GM23338 (cell line): Measurements from ENCODE around the gene SSH3. TPM values are rescaled to one million over a fixed set of nuclear protein-coding genes. Genes with fewer than 3 reads are reported as not detected.

Source experiments
- ATAC-seq: fragments of 200-7000 bp; cut with Tn5 transposase; 3 replicates; pipeline ENCODE4 v1.9.1; 2020
- DNase-seq: peaks from one replicate; pipeline ENCODE4 v3.0.0-alpha.2; 2015; ENCODE audit warnings: low spot score
- H2AFZ ChIP-seq: fragments of 200-600 bp; sonication (generic); 2 replicates; pipeline ENCODE4 v1.8.0; 2016; ENCODE audit warnings: antibody characterized with exemption, mild to moderate bottlenecking, moderate library complexity
- H3F3A ChIP-seq: fragments of 200-600 bp; sonication (generic); replicated peaks from 2 replicates; pipeline ENCODE4 v1.8.0; 2017; ENCODE audit warnings: antibody characterized with exemption, mixed run types, low read depth
- H3K27ac ChIP-seq: fragments of 200-600 bp; sonication (generic); 2 replicates; pipeline ENCODE4 v1.6.1; 2016; ENCODE audit warnings: low read depth
- H3K27me3 ChIP-seq: fragments of 200-600 bp; sonication (generic); 2 replicates; pipeline ENCODE4 v1.8.0; 2016; ENCODE audit warnings: mild to moderate bottlenecking, mixed run types, moderate library complexity; ENCODE audit not compliant: insufficient read depth
- H3K36me3 ChIP-seq: fragments of 200-600 bp; sonication (generic); 2 replicates; pipeline ENCODE4 v1.8.0; 2016; ENCODE audit warnings: mild to moderate bottlenecking; ENCODE audit not compliant: insufficient read depth
- H3K4me1 ChIP-seq: fragments of 200-600 bp; sonication (generic); 2 replicates; pipeline ENCODE4 v1.8.0; 2016; ENCODE audit warnings: mild to moderate bottlenecking, moderate library complexity; ENCODE audit not compliant: insufficient read depth
- H3K4me2 ChIP-seq: fragments of 200-600 bp; sonication (generic); 2 replicates; pipeline ENCODE4 v1.7.1; 2017; ENCODE audit warnings: mixed run types
- H3K4me3 ChIP-seq: fragments of 200-600 bp; sonication (generic); 2 replicates; pipeline ENCODE4 v1.6.1; 2016; ENCODE audit warnings: mixed run types
- H3K79me2 ChIP-seq: fragments of 200-600 bp; sonication (generic); replicated peaks from 2 replicates; pipeline ENCODE4 v1.8.0; 2017; ENCODE audit warnings: mild to moderate bottlenecking; ENCODE audit not compliant: insufficient read depth
- H3K9me2 ChIP-seq: fragments of 200-600 bp; sonication (generic); 2 replicates; pipeline ENCODE4 v1.8.0; 2017; ENCODE audit not compliant: insufficient read depth
- H4K20me1 ChIP-seq: fragments of 200-600 bp; sonication (generic); replicated peaks from 2 replicates; pipeline ENCODE4 v1.8.0; 2017; ENCODE audit warnings: mild to moderate bottlenecking; ENCODE audit not compliant: insufficient read depth
- H3K27ac Mint-ChIP-seq: 2 replicates; pipeline ENCODE4 v1.8.0; 2020; ENCODE audit warnings: inconsistent platforms, mild to moderate bottlenecking, moderate library complexity, mixed read lengths
- H3K27me3 Mint-ChIP-seq: 3 replicates; pipeline ENCODE4 v1.8.0; 2022; ENCODE audit warnings: low read depth, mild to moderate bottlenecking, moderate library complexity, mixed read lengths, inconsistent platforms; ENCODE audit not compliant: insufficient read depth, poor library complexity
- H3K36me3 Mint-ChIP-seq: 3 replicates; pipeline ENCODE4 v1.8.0; 2021; ENCODE audit warnings: low read depth, mild to moderate bottlenecking, inconsistent platforms, moderate library complexity, mixed read lengths
- H3K4me1 Mint-ChIP-seq: 3 replicates; pipeline ENCODE4 v1.8.0; 2020; ENCODE audit warnings: mild to moderate bottlenecking, inconsistent platforms, mixed read lengths
- H3K4me3 Mint-ChIP-seq: 3 replicates; pipeline ENCODE4 v1.8.0; 2021; ENCODE audit warnings: moderate library complexity, mild to moderate bottlenecking, inconsistent platforms, mixed read lengths
- H3K9me3 Mint-ChIP-seq: 3 replicates; pipeline ENCODE4 v1.8.0; 2020; ENCODE audit warnings: moderate library complexity, mild to moderate bottlenecking, inconsistent platforms, mixed read lengths
- CREB1 ChIP-seq: fragments of 250-450 bp; sonication (Bioruptor Pico); IDR thresholded peaks from 2 replicates; pipeline ENCODE4 v1.5.0; 2020; ENCODE audit warnings: low read depth, mild to moderate bottlenecking, moderate library complexity
- ETS1 ChIP-seq: IDR thresholded peaks from 2 replicates; pipeline ENCODE4 v1.6.1; 2016; ENCODE audit warnings: antibody characterized with exemption
- EZH2 ChIP-seq: fragments of 200-600 bp; sonication (generic); IDR thresholded peaks from one replicate; pipeline ENCODE4 v1.8.0; 2017; ENCODE audit warnings: antibody characterized with exemption, mild to moderate bottlenecking, low read depth; ENCODE audit not compliant: unreplicated experiment
- EZH2phosphoT487 ChIP-seq: fragments of 200-600 bp; sonication (generic); IDR thresholded peaks from one replicate; pipeline ENCODE4 v1.8.1; 2018; ENCODE audit warnings: antibody characterized with exemption; ENCODE audit not compliant: unreplicated experiment
- JUNB ChIP-seq: IDR thresholded peaks from one replicate; pipeline ENCODE4 v1.6.1; 2016; ENCODE audit warnings: antibody characterized with exemption; ENCODE audit not compliant: unreplicated experiment
- POLR2AphosphoS5 ChIP-seq: IDR thresholded peaks from 2 replicates; pipeline ENCODE4 v1.6.1; 2016; ENCODE audit warnings: antibody characterized with exemption, low read depth
- REST ChIP-seq: IDR thresholded peaks from one replicate; pipeline ENCODE4 v1.6.1; 2018; ENCODE audit warnings: antibody characterized with exemption; ENCODE audit not compliant: unreplicated experiment
- STAT1 ChIP-seq: IDR thresholded peaks from one replicate; pipeline ENCODE4 v1.6.1; 2016; ENCODE audit warnings: antibody characterized with exemption; ENCODE audit not compliant: unreplicated experiment
- polyA plus RNA-seq: library from polyadenylated mRNA; unstranded; fragments of >200 nt; fragmentation: Nextera tagmentation; extraction: Ambion mirVana; gene quantifications from 2 replicates; pipeline ENCODE4 v1.2.1, GENCODE V29; 2016
- total RNA-seq: library from RNA; depleted of rRNA; stranded (reverse); fragments of >200 nt; shearing (Covaris generic); gene quantifications from 2 replicates; pipeline ENCODE4 v1.2.3, GENCODE V29; 2014

The SSH3 gene
- total and polyA plus RNA-seq, 2 experiments from 2014 or later = 17.8 to 40.0 TPM

DNA sequence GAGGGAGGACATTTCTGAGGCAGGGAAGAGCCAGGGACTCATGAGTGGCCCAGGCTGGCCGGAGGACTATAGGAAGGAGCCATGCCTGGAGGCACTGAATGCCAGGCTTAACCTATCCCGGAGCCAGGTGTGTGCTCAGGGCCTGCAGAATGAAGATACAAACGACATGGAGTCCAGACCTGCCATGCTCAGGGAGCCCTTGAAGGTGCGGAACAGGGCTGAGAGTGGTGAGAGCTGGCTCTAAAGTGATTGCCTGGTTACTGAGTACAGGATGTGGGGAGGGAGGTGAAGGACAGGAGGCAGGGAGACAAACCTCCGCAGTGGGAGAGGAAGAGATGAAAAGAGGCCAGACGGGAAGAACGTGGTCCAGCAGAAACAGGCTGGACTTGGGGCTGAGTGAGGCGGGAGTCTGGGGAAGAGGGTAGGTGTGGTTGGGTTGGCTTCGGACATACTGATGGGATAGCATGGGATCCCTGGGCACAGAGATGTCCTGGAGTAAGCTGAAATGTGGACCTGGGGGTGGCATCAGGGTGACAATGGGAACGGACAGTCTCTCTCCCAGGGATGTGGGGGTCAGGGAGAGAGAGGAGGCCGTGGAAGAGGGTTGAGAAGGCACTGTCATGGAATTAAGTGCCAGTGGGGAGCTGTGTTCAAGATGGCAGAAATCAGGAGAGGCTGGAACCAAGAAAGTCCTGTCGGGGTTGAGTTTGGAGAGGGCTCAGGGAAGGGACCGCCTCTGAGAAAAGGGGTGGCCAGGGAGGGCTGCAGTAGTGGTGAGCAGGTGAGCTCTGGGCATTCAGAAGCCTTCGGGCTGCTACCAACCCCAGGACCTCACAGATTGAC is 15.8 kb upstream of the SSH3 start:
- TF ChIP-seq JUNB (no peak), ETS1 (no peak), STAT1 (no peak), EZH2 (no peak), CREB1 (CRISPR knock-in tag) (no peak), POLR2AphosphoS5 (0 out of 2 replicates have a peak, but pooled peaks have one; percentile 5)
- Histone ChIP-seq H3K4me3 (peak overlapping the region; percentile 91), H3K4me1 (peaks cover 10% of the 10 kb centered on the region), H3K27ac (peak overlapping the region; percentile 96), H2AFZ (no peak overlapping the region), H3K27me3 (no peaks in the 10 kb centered on the region), H3F3A (0 out of 2 replicates have a peak, but pooled peaks cover 13% of the 10 kb centered on the region), H3K36me3 (peaks cover 7% of the 10 kb centered on the region), H3K4me2 (peak overlapping the region; percentile 94), H4K20me1 (no peaks in the 10 kb centered on the region), H3K79me2 (no peaks in the 10 kb centered on the region), H3K9me2 (no peaks in the 10 kb centered on the region)
- H3K27me3 Mint-ChIP-seq = peaks cover 19% of the 10 kb centered on the region
- peaks cover 17% of the 10 kb centered on the region for H3K4me1 Mint-ChIP-seq
- peak overlapping the region; percentile 71 for H3K4me3 Mint-ChIP-seq
- H3K36me3 Mint-ChIP-seq = peaks cover 22% of the 10 kb centered on the region
- ATAC-seq (no peak), DNase-seq (no peak)
- no peaks in the 10 kb centered on the region for H3K9me3 Mint-ChIP-seq
- H3K27ac Mint-ChIP-seq = peak overlapping the region; percentile 63

DNA sequence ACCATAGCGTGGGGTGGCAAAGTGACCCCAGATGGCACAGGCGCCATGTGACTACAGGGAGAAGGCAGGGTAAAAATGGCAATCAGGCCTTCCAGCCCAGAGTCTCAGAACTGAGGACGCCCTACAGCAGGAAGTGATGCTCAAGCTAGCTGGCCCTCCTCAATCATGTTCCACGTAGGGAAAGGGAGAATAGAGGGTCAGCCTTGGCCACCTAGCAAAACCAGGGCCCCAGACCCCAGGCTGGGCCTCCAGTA is 15.2 kb upstream of the SSH3 start:
- Histone ChIP-seq H3K79me2 (no peaks in the 10 kb centered on the region), H3K4me2 (peak overlapping the region; percentile 94), H3K27ac (peak overlapping the region; percentile 96), H3K36me3 (peaks cover 7% of the 10 kb centered on the region), H3F3A (0 out of 2 replicates have a peak, but pooled peaks cover 13% of the 10 kb centered on the region), H4K20me1 (no peaks in the 10 kb centered on the region), H3K4me3 (peak overlapping the region; percentile 91), H2AFZ (no peak overlapping the region), H3K9me2 (no peaks in the 10 kb centered on the region), H3K27me3 (no peaks in the 10 kb centered on the region), H3K4me1 (peaks cover 10% of the 10 kb centered on the region)
- no peak for ATAC-seq
- H3K27ac Mint-ChIP-seq = peak overlapping the region; percentile 63
- H3K36me3 Mint-ChIP-seq = peaks cover 23% of the 10 kb centered on the region
- H3K4me1 Mint-ChIP-seq = peaks cover 17% of the 10 kb centered on the region
- DNase-seq = no peak
- H3K27me3 Mint-ChIP-seq = peaks cover 19% of the 10 kb centered on the region
- H3K4me3 Mint-ChIP-seq = peak overlapping the region; percentile 71
- TF ChIP-seq EZH2 (no peak), REST (no peak), EZH2phosphoT487 (no peak), JUNB (no peak), STAT1 (no peak)
- H3K9me3 Mint-ChIP-seq = no peaks in the 10 kb centered on the region
